Measurements from ENCODE around the gene SNRK. TPM values are rescaled to one million over a fixed set of nuclear protein-coding genes. Genes with fewer than 3 reads are reported as not detected.

Gene SNRK
- total RNA-seq, 1 experiment from 2014 or later = 12.0 TPM

DNA sequence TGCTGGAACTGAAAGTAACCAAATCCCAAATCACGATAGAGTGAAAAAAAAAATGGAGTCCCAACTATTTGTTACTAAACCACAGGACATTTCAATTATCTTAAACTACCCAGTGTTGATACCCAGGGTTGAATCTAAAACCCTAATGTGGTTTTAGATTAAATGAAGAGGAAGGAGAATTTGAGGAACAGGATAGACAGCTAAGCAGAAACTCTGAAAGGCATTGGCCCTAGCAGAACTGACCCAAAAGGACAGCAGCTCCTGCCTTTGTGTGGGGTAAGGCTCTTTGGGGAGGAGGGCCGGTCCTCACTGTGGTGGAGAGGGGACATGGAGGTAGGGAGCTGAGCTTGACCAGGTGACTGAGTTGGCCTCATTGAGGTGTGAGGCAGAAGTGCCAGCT is 30.7 kb upstream of the SNRK start:
- Histone ChIP-seq H3K4ac (ENCODE audit: low read depth, low read length) (no peak overlapping the region), H2BK15ac (ENCODE audit: low read depth, low read length) (no peak overlapping the region), H3K23me2 (ENCODE audit: insufficient read length, low read depth, low read length, poor library complexity, severe bottlenecking) (no peaks in the 10 kb centered on the region), H3K4me1 (ENCODE audit: insufficient read depth, low read length) (peaks cover 3% of the 10 kb centered on the region; the same call in 1 of the 2 replicates), H2BK20ac (ENCODE audit: low read depth, low read length, poor library complexity, severe bottlenecking) (no peak overlapping the region), H2AFZ (ENCODE audit: low read length) (no peak overlapping the region), H3K4me2 (ENCODE audit: insufficient read depth, insufficient read length, low read length) (no peak overlapping the region), H3K9ac (ENCODE audit: extremely low read depth, insufficient read length, low read length) (no peak overlapping the region), H3T11ph (ENCODE audit: low read length) (no peak overlapping the region), H3K23ac (ENCODE audit: insufficient read length, low read depth, low read length) (no peak overlapping the region), H2AK5ac (ENCODE audit: insufficient read length, low read length) (no peak overlapping the region), H3K14ac (ENCODE audit: insufficient read depth, low read length) (no peak overlapping the region), H4K91ac (ENCODE audit: insufficient read length, low read depth, low read length) (no peak overlapping the region), H4K5ac (ENCODE audit: insufficient read length, low read depth, low read length) (no peak overlapping the region), H3K27ac (ENCODE audit: insufficient read length, low read depth, low read length) (no peak overlapping the region), H2BK120ac (ENCODE audit: low read depth, low read length, poor library complexity, severe bottlenecking) (no peak overlapping the region), H4K20me1 (ENCODE audit: control insufficient read depth, insufficient read depth, insufficient read length) (no peaks in the 10 kb centered on the region), H3K56ac (ENCODE audit: insufficient read length, low read depth, low read length) (no peak overlapping the region), H2BK5ac (ENCODE audit: insufficient read length, low read length) (no peak overlapping the region), H3K79me1 (ENCODE audit: insufficient read depth, low read depth, low read length, poor library complexity, severe bottlenecking) (no peaks in the 10 kb centered on the region), H4K8ac (replicated peaks; ENCODE audit: insufficient read length, low read depth, low read length) (no peak overlapping the region), H2BK12ac (ENCODE audit: insufficient read length, low read depth, low read length) (no peak overlapping the region), H3K27me3 (ENCODE audit: insufficient read depth, low read length) (no peaks in the 10 kb centered on the region), H3K18ac (ENCODE audit: insufficient read length, low read depth, low read length) (no peak overlapping the region), H3K9me3 (ENCODE audit: control insufficient read depth, low read depth, low read length) (no peaks in the 10 kb centered on the region), H3K79me2 (ENCODE audit: insufficient read depth, low read length) (no peaks in the 10 kb centered on the region)
- H3K27me3 Mint-ChIP-seq (ENCODE audit: low read depth) = peaks cover 14% of the 10 kb centered on the region
- no peak overlapping the region for H3K27ac Mint-ChIP-seq
- no peak overlapping the region for H3K4me3 Mint-ChIP-seq
- H3K36me3 Mint-ChIP-seq (ENCODE audit: insufficient read depth in 1 of 3, low read depth in 3 of 3) = no peaks in the 10 kb centered on the region; a peak in 1 of 7 replicates
- H3K4me1 Mint-ChIP-seq = peaks cover 25 to 28% of the 10 kb centered on the region in 2 experiments
- TF ChIP-seq, protein P1, sequence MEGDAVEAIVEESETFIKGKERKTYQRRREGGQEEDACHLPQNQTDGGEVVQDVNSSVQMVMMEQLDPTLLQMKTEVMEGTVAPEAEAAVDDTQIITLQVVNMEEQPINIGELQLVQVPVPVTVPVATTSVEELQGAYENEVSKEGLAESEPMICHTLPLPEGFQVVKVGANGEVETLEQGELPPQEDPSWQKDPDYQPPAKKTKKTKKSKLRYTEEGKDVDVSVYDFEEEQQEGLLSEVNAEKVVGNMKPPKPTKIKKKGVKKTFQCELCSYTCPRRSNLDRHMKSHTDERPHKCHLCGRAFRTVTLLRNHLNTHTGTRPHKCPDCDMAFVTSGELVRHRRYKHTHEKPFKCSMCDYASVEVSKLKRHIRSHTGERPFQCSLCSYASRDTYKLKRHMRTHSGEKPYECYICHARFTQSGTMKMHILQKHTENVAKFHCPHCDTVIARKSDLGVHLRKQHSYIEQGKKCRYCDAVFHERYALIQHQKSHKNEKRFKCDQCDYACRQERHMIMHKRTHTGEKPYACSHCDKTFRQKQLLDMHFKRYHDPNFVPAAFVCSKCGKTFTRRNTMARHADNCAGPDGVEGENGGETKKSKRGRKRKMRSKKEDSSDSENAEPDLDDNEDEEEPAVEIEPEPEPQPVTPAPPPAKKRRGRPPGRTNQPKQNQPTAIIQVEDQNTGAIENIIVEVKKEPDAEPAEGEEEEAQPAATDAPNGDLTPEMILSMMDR (conservative IDR thresholded peaks at IDR 0.05) = no peak
- no peak for DNase-seq
- no CpG with 5 or more reads among the region's 2 CpGs for WGBS (ENCODE audit: extremely low coverage, insufficient read length, low lambda C conversion rate)
- H3K9me3 Mint-ChIP-seq = no peaks in the 10 kb centered on the region
